ENCODE data around the gene KRT83.

GRCh38 chr12:52363111-52363679 lies 42.0 kb upstream of the KRT83 start:
- TF ChIP-seq POLR2A (IDR thresholded peaks at IDR 0.05) (no peak), CTCF (IDR thresholded peaks at IDR 0.05) (no peak)

Data from prostate gland (tissue), 2 donors.